Measurements from ENCODE around the gene CD93.

- TF ChIP-seq CTCF (IDR thresholded peaks at IDR 0.05; ENCODE audit: low read depth, low read length) (no peak), EZH2phosphoT487 (IDR thresholded peaks at IDR 0.05; ENCODE audit: low read depth) (no peak)
Measured at GRCh38 chr20:23100720-23101107, 14.6 kb upstream of the CD93 start.

Measured in OCI-LY3 (cell line).